Measurements from ENCODE around the gene EPN3. TPM values are rescaled to one million over a fixed set of nuclear protein-coding genes. Genes with fewer than 3 reads are reported as not detected.

The EPN3 gene
- total RNA-seq, 1 experiment from 2014 or later = 20.5 TPM

GRCh38 chr17:50538549-50539410 is 6.2 kb downstream of the EPN3 start:
- intact Hi-C loops (cut with micrococcal nuclease) = no loop called here
- peaks cover 39% of the 10 kb centered on the region for H3K4me1 ChIP-seq (ENCODE audit: insufficient read depth, low read length)
- H3K4me2 ChIP-seq (ENCODE audit: low read length) = no peak overlapping the region

GRCh38 chr17:50539762-50540559 is 7.4 kb downstream of the EPN3 start:
- Histone ChIP-seq H3K4me2 (ENCODE audit: low read length) (no peak overlapping the region), H3K79me2 (ENCODE audit: low read length) (peaks cover 17% of the 10 kb centered on the region), H3F3A (ENCODE audit: low read length, unreplicated experiment) (no peaks in the 10 kb centered on the region), H3K4me1 (ENCODE audit: insufficient read depth, low read length) (peaks cover 27% of the 10 kb centered on the region), H3K27ac (ENCODE audit: low read length) (no peak overlapping the region), H3K4me3 (ENCODE audit: low read length) (no peak overlapping the region), H3K9me2 (replicated peaks; ENCODE audit: low read length) (no peaks in the 10 kb centered on the region), H3K36me3 (ENCODE audit: low read depth, low read length) (peaks cover 11% of the 10 kb centered on the region; the same call in 1 of the 2 replicates), H3K27me3 (ENCODE audit: low read length) (no peaks in the 10 kb centered on the region), H3K9me3 (ENCODE audit: low read length) (no peaks in the 10 kb centered on the region), H2AFZ (ENCODE audit: low read length) (no peak overlapping the region), H3K9ac (ENCODE audit: low read length) (no peak overlapping the region), H4K20me1 (ENCODE audit: low read length) (no peaks in the 10 kb centered on the region)
- BruUV-seq (replicated peaks) = no TSS peak
- DNase-seq = no peak
- POLR2A ChIA-PET (ENCODE audit: unreplicated experiment) = no interaction called here
- no peak for TF ChIP-seq EZH2phosphoT487 (IDR thresholded peaks at IDR 0.05; ENCODE audit: borderline replicate concordance, low read length)
- TF ChIP-seq CTCF (conservative IDR thresholded peaks at IDR 0.05; ENCODE audit: low read depth, low read length) = no peak
- no peak for TF ChIP-seq EZH2 (IDR thresholded peaks at IDR 0.05; ENCODE audit: low read length, unreplicated experiment)
- no peak for ATAC-seq
- CTCF ChIA-PET = interaction anchor here (0.6 kb wide), 1 partner anchor 53 kb away, joined by 9 read pairs; no protein-coding TSS in a partner anchor
- intact Hi-C loops (cut with micrococcal nuclease) = no loop called here

More at GRCh38 chr17:50538549-50539410, 6.2 kb downstream of the EPN3 start:
- Histone ChIP-seq H4K20me1 (ENCODE audit: low read length) (no peaks in the 10 kb centered on the region), H3F3A (ENCODE audit: low read length, unreplicated experiment) (no peaks in the 10 kb centered on the region), H3K9me3 (ENCODE audit: low read length) (no peaks in the 10 kb centered on the region), H3K79me2 (ENCODE audit: low read length) (peaks cover 24% of the 10 kb centered on the region), H2AFZ (ENCODE audit: low read length) (no peak overlapping the region), H3K9ac (ENCODE audit: low read length) (no peak overlapping the region), H3K4me3 (ENCODE audit: low read length) (no peak overlapping the region), H3K27ac (ENCODE audit: low read length) (no peak overlapping the region), H3K36me3 (ENCODE audit: low read depth, low read length) (peaks cover 11% of the 10 kb centered on the region; the same call in 1 of the 2 replicates), H3K27me3 (ENCODE audit: low read length) (no peaks in the 10 kb centered on the region), H3K9me2 (replicated peaks; ENCODE audit: low read length) (no peaks in the 10 kb centered on the region)
- ATAC-seq (no peak), DNase-seq (no peak)
- TF ChIP-seq EZH2phosphoT487 (IDR thresholded peaks at IDR 0.05; ENCODE audit: borderline replicate concordance, low read length) = no peak
- TF ChIP-seq CTCF (conservative IDR thresholded peaks at IDR 0.05; ENCODE audit: low read depth, low read length) = no peak
- TF ChIP-seq EZH2 (IDR thresholded peaks at IDR 0.05; ENCODE audit: low read length, unreplicated experiment) = no peak
- CTCF ChIA-PET = no interaction called here
- no TSS peak for BruUV-seq (replicated peaks)
- POLR2A ChIA-PET (ENCODE audit: unreplicated experiment) = no interaction called here

All from PC-3 (cell line).